ENCODE results near the gene NSD1.

GRCh38 chr5:177185993-177186392 lies 52.4 kb downstream of the NSD1 start:
- TF ChIP-seq CEBPB (IDR thresholded peaks at IDR 0.05; ENCODE audit: low read depth, low read length) (no peak), RAD21 (IDR thresholded peaks at IDR 0.05; ENCODE audit: low read length) (no peak), RCOR1 (IDR thresholded peaks at IDR 0.05; ENCODE audit: insufficient replicate concordance, low read length) (no peak)

Measured in IMR-90 (cell line).